Measurements from ENCODE around the gene SLC23A2.

SLC23A2 gene

GRCh38 chr20:4869290-4870193 lies 131.8 kb downstream of the SLC23A2 start:
- H3K36me3 ChIP-seq: peaks cover 41% of the 10 kb centered on the region
- no peaks in the 10 kb centered on the region for H3K9me3 ChIP-seq
- TF ChIP-seq, protein P1, sequence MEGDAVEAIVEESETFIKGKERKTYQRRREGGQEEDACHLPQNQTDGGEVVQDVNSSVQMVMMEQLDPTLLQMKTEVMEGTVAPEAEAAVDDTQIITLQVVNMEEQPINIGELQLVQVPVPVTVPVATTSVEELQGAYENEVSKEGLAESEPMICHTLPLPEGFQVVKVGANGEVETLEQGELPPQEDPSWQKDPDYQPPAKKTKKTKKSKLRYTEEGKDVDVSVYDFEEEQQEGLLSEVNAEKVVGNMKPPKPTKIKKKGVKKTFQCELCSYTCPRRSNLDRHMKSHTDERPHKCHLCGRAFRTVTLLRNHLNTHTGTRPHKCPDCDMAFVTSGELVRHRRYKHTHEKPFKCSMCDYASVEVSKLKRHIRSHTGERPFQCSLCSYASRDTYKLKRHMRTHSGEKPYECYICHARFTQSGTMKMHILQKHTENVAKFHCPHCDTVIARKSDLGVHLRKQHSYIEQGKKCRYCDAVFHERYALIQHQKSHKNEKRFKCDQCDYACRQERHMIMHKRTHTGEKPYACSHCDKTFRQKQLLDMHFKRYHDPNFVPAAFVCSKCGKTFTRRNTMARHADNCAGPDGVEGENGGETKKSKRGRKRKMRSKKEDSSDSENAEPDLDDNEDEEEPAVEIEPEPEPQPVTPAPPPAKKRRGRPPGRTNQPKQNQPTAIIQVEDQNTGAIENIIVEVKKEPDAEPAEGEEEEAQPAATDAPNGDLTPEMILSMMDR (IDR thresholded peaks at IDR 0.05): no peak
- H3K4me1 ChIP-seq (ENCODE audit: control insufficient read depth in 1 of 2, insufficient read depth in 1 of 2, low read depth in 1 of 2, low read length in 1 of 2): no peaks in the 10 kb centered on the region
- no peak overlapping the region for H3K4me3 ChIP-seq (ENCODE audit: low read depth in 1 of 2, low read length in 1 of 2)
- H3K27me3 ChIP-seq: no peaks in the 10 kb centered on the region
- no peak overlapping the region for H3K27ac ChIP-seq

DNA sequence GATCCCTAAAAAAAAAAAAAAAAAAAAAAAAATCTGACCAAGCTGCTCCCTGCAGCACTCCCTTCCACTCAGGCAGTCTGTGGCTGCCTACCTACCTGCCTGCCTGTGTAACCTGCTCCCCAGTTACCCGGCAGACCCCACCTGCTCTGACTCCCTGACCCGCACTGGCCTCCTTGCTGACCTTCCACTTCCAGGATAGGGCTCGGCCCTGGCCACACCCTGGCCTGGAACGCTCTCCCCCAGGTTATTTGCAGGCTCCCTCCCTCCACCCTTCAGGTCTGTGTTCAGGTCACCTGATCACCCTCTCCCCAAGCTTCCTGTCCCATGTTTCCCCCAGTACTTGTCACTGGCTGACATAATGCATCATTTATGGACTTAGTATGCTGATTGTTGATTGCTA lies 134.3 kb downstream of the SLC23A2 start:
- Histone ChIP-seq H3K27me3 (no peaks in the 10 kb centered on the region), H3K4me1 (ENCODE audit: control insufficient read depth in 1 of 2, insufficient read depth in 1 of 2, low read depth in 1 of 2, low read length in 1 of 2) (no peaks in the 10 kb centered on the region), H3K4me3 (ENCODE audit: low read depth in 1 of 2, low read length in 1 of 2) (no peak overlapping the region), H3K27ac (no peak overlapping the region), H3K36me3 (peaks cover 31% of the 10 kb centered on the region), H3K9me3 (no peaks in the 10 kb centered on the region)
- TF ChIP-seq, protein P1 (IDR thresholded peaks at IDR 0.05): no peak

DNA sequence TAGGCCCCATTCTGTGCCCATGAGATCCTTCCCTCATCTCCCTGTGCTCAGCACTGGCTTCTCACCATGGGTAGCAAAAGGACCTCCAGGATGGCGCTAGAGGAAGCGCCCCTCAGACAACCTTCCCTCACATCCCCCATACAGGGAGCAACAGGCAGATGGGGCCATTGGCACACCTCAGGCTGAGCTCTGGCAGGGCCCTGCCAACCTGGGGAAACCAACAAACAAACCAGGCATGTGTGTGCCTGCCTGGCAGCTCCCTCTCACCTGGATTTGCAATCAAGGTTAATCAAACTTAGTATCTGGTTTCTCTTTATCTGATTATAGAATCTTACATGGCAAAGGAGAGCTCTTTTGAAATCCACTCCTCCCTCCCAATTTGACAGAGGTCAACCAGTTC lies 134.9 kb downstream of the SLC23A2 start:
- H3K36me3 ChIP-seq: peaks cover 35% of the 10 kb centered on the region

DNA sequence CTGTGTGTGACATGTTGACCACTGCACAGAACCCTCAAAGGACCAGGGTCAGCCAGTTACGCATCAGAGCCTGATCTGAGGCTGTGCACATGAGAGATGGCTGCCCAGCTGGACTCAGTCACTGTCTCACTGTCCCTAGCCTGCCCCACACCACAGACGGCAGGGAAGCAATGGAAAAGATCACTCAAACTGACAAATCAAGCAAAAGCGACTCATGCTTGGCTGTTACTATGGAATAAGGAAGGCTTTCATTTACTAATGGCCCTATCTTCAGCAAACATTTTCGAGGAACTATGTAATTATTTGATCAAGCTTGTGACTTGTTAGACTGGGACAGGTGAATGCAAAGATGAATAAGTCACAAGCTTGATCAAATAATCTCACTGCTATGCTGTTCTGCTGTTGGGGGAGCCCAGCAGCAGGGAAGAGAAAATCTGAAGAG lies 137.0 kb downstream of the SLC23A2 start:
- Histone ChIP-seq H3K36me3 (peaks cover 48% of the 10 kb centered on the region), H3K4me1 (ENCODE audit: control insufficient read depth in 1 of 2, insufficient read depth in 1 of 2, low read depth in 1 of 2, low read length in 1 of 2) (no peaks in the 10 kb centered on the region)

More for the DNA sequence above, 134.9 kb downstream of the SLC23A2 start:
- Histone ChIP-seq H3K4me1 (ENCODE audit: control insufficient read depth in 1 of 2, insufficient read depth in 1 of 2, low read depth in 1 of 2, low read length in 1 of 2) (no peaks in the 10 kb centered on the region), H3K27ac (no peak overlapping the region), H3K27me3 (no peaks in the 10 kb centered on the region), H3K4me3 (ENCODE audit: low read depth in 1 of 2, low read length in 1 of 2) (no peak overlapping the region), H3K9me3 (no peaks in the 10 kb centered on the region)
- TF ChIP-seq, protein P1 (IDR thresholded peaks at IDR 0.05): no peak

DNA sequence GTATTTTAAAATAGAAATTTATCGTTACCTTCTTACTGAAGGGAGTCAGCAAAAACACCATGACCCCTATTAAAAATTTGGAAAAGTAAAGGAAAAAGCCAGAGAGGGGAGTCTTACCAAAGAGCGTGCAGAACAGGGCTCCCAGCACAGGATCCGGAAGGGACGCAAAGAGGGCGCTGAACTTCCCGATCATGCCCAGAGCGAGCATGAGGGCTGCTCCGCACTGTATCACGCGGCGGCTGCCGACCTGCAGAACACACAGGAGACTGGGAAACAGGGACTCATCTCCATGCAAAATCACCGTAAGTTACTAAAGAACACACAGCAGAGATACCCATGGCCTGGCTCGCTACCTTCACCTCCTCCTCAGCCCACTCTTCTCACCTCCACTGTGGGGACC lies 138.6 kb downstream of the SLC23A2 start:
- H3K4me3 ChIP-seq (ENCODE audit: low read depth in 1 of 2, low read length in 1 of 2): no peak overlapping the region
- peaks cover 57% of the 10 kb centered on the region for H3K36me3 ChIP-seq
- no peaks in the 10 kb centered on the region for H3K9me3 ChIP-seq
- no peaks in the 10 kb centered on the region for H3K27me3 ChIP-seq
- TF ChIP-seq, protein P1 (IDR thresholded peaks at IDR 0.05): no peak
- H3K4me1 ChIP-seq (ENCODE audit: control insufficient read depth in 1 of 2, insufficient read depth in 1 of 2, low read depth in 1 of 2, low read length in 1 of 2): no peaks in the 10 kb centered on the region
- no peak overlapping the region for H3K27ac ChIP-seq

More for the DNA sequence above, 137.0 kb downstream of the SLC23A2 start:
- H3K9me3 ChIP-seq: no peaks in the 10 kb centered on the region
- H3K27me3 ChIP-seq: no peaks in the 10 kb centered on the region
- no peak overlapping the region for H3K4me3 ChIP-seq (ENCODE audit: low read depth in 1 of 2, low read length in 1 of 2)
- H3K27ac ChIP-seq: no peak overlapping the region
- TF ChIP-seq, protein P1 (IDR thresholded peaks at IDR 0.05): no peak

Data from neutrophil (primary cell).